Measurements from ENCODE around the gene GORASP1. TPM values are rescaled to one million over a fixed set of nuclear protein-coding genes. Genes with fewer than 3 reads are reported as not detected.

The GORASP1 gene
- total and polyA plus RNA-seq, 2 of the 13 experiments (the other 11 are each of a cell fraction or from before 2014, with no cell fraction given): 36.4 to 39.8 TPM

GRCh38 chr3:39137435-39137936 is 30.1 kb upstream of the GORASP1 start:
- H3K4me1 ChIP-seq (ENCODE audit: insufficient read depth, low read length): no peaks in the 10 kb centered on the region
- ChIA-PET CTCF (ENCODE audit: low intra/inter-chr PET ratio, low total read pairs) (no interaction called here), POLR2A (no interaction called here)
- DNase-seq (ENCODE audit: low spot score) (no peak), FAIRE-seq (no peak), ATAC-seq (no peak)
- peaks cover 4 to 8% of the 10 kb centered on the region in 2 experiments; a peak in 4 of 5 replicates for H3K36me3 ChIP-seq (replicated peaks in 1 of 2; ENCODE audit: control insufficient read depth in 1 of 2, insufficient read depth in 2 of 2, low read length in 2 of 2)
- 0 out of 5 replicates have a peak, but pooled peaks cover 0 to 1% of the 10 kb centered on the region in 2 experiments for H3K27me3 ChIP-seq (ENCODE audit: control insufficient read depth in 1 of 2, insufficient read depth in 2 of 2, low read length in 2 of 2)
- WGBS (ENCODE audit: low lambda C conversion rate): 76% methylated on average over 13 of the region's 18 CpGs
- BruUV-seq (replicated peaks): no TSS peak
- H3K79me2 ChIP-seq (ENCODE audit: insufficient read depth, low read length): no peaks in the 10 kb centered on the region
- no peak overlapping the region for H3K9ac ChIP-seq (ENCODE audit: insufficient read depth, low read depth, low read length)
- H4K20me1 ChIP-seq (ENCODE audit: insufficient read depth, low read length): no peaks in the 10 kb centered on the region
- TF ChIP-seq, protein P1, sequence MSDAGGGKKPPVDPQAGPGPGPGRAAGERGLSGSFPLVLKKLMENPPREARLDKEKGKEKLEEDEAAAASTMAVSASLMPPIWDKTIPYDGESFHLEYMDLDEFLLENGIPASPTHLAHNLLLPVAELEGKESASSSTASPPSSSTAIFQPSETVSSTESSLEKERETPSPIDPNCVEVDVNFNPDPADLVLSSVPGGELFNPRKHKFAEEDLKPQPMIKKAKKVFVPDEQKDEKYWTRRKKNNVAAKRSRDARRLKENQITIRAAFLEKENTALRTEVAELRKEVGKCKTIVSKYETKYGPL (CRISPR knock-in tag; IDR thresholded peaks at IDR 0.05): no peak
- TF ChIP-seq ZNF839 (CRISPR knock-in tag; IDR thresholded peaks at IDR 0.05; ENCODE audit: borderline replicate concordance) (no peak), ZNF773 (CRISPR knock-in tag; IDR thresholded peaks at IDR 0.05; ENCODE audit: borderline replicate concordance) (no peak), ARHGAP35 (CRISPR knock-in tag; IDR thresholded peaks at IDR 0.05; ENCODE audit: borderline replicate concordance) (no peak)
- intact Hi-C loops (cut with micrococcal nuclease; ENCODE audit: unreplicated experiment) (no loop called here), in situ Hi-C loops (cut with HindIII; ENCODE audit: extremely low pct_ligation_motif_present, low pct_unique_long_range_greater_than_20kb) (no loop called here)
- no peak overlapping the region for H3K27ac ChIP-seq (ENCODE audit: extremely low read length, insufficient read depth, low read length)
- no peak overlapping the region for H3K4me3 ChIP-seq (replicated peaks in 1 of 3; ENCODE audit: insufficient read depth in 1 of 3, low read depth in 2 of 3, low read length in 3 of 3)
- no peak overlapping the region for H2AFZ ChIP-seq (ENCODE audit: low read length)
- H3K9me3 ChIP-seq (ENCODE audit: low read length): no peaks in the 10 kb centered on the region
- H3K4me2 ChIP-seq (ENCODE audit: low read depth, low read length): no peak overlapping the region

DNA sequence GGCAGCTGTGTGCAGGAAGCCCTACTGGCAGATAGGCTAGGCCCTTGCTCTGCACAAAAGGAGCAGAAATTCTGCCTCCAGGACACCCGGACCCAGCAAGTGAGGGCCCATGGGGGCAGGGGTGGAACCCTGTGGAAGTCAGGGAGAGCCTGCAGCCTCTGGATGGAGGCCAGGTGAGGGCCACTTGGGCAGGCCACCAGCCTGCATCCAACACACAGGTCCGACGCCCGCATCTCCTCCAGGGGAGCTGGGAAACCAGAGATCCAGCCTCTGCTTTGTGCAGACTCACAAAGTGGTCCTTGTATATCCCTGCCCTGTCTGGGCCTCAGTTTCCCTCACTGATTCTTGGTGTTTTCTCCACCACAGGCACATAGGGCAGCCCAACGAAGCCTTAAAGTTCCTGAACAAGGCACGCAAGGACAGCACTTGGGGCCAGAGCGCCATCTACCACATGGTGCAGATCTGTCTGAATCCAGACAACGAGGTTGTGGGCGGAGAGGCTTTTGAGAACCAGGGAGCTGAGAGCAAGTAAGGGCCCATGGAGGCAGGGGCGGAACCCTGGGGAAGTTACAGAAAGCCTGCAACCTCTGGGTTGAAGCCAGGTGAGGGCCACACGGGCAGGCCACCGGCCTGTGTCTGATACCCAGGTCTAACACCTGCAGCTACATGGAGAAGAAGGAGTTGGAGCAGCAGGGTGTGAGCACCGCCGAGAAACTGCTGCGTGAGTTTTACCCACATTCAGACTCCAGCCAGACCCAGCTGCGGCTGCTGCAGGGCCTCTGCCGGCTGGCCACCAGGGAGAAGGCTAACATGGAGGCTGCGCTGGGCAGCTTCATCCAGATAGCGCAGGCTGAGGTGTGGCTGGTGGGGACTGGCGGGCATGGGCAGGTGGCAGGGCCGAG is 29.4 kb upstream of the GORASP1 start:
- intact Hi-C loops (cut with micrococcal nuclease; ENCODE audit: unreplicated experiment): no loop called here
- Histone ChIP-seq H4K20me1 (ENCODE audit: insufficient read depth, low read length) (no peaks in the 10 kb centered on the region), H3K4me3 (replicated peaks in 1 of 3; ENCODE audit: insufficient read depth in 1 of 3, low read depth in 2 of 3, low read length in 3 of 3) (no peak overlapping the region), H3K9me3 (ENCODE audit: low read length) (no peaks in the 10 kb centered on the region), H3K4me1 (ENCODE audit: insufficient read depth, low read length) (no peaks in the 10 kb centered on the region), H2AFZ (ENCODE audit: low read length) (no peak overlapping the region), H3K36me3 (replicated peaks in 1 of 2; ENCODE audit: control insufficient read depth in 1 of 2, insufficient read depth in 2 of 2, low read length in 2 of 2) (peaks cover 0 to 1% of the 10 kb centered on the region in 2 experiments; a peak in 1 of 5 replicates), H3K27ac (ENCODE audit: extremely low read length, insufficient read depth, low read length) (no peak overlapping the region), H3K27me3 (ENCODE audit: control insufficient read depth in 1 of 2, insufficient read depth in 2 of 2, low read length in 2 of 2) (0 out of 5 replicates have a peak, but pooled peaks cover 0 to 1% of the 10 kb centered on the region in 2 experiments), H3K4me2 (ENCODE audit: low read depth, low read length) (no peak overlapping the region), H3K79me2 (ENCODE audit: insufficient read depth, low read length) (no peaks in the 10 kb centered on the region), H3K9ac (ENCODE audit: insufficient read depth, low read depth, low read length) (no peak overlapping the region)
- CTCF ChIA-PET (ENCODE audit: low intra/inter-chr PET ratio, low total read pairs): no interaction called here
- no peak for DNase-seq (ENCODE audit: low spot score)
- in situ Hi-C loops (cut with HindIII; ENCODE audit: extremely low pct_ligation_motif_present, low pct_unique_long_range_greater_than_20kb): no loop called here
- no peak for FAIRE-seq
- ATAC-seq: no peak
- no TSS peak for BruUV-seq (replicated peaks)
- POLR2A ChIA-PET: no interaction called here
- WGBS (ENCODE audit: low lambda C conversion rate): 73% methylated on average over 9 of the region's 21 CpGs
- TF ChIP-seq, protein P2, sequence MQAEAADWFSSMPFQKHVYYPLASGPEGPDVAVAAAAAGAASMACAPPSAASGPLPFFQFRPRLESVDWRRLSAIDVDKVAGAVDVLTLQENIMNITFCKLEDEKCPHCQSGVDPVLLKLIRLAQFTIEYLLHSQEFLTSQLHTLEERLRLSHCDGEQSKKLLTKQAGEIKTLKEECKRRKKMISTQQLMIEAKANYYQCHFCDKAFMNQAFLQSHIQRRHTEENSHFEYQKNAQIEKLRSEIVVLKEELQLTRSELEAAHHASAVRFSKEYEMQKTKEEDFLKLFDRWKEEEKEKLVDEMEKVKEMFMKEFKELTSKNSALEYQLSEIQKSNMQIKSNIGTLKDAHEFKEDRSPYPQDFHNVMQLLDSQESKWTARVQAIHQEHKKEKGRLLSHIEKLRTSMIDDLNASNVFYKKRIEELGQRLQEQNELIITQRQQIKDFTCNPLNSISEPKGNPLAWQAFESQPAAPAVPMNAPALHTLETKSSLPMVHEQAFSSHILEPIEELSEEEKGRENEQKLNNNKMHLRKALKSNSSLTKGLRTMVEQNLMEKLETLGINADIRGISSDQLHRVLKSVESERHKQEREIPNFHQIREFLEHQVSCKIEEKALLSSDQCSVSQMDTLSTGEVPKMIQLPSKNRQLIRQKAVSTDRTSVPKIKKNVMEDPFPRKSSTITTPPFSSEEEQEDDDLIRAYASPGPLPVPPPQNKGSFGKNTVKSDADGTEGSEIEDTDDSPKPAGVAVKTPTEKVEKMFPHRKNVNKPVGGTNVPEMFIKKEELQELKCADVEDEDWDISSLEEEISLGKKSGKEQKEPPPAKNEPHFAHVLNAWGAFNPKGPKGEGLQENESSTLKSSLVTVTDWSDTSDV (CRISPR knock-in tag; IDR thresholded peaks at IDR 0.05): no peak
- no peak for TF ChIP-seq ZNF766 (CRISPR knock-in tag; IDR thresholded peaks at IDR 0.05; ENCODE audit: borderline replicate concordance)
- TF ChIP-seq, protein P3, sequence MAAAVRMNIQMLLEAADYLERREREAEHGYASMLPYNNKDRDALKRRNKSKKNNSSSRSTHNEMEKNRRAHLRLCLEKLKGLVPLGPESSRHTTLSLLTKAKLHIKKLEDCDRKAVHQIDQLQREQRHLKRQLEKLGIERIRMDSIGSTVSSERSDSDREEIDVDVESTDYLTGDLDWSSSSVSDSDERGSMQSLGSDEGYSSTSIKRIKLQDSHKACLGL (CRISPR knock-in tag; IDR thresholded peaks at IDR 0.05): no peak
- TF ChIP-seq RFX1 (IDR thresholded peaks at IDR 0.05): no peak
- TF ChIP-seq ZNF274 (CRISPR knock-in tag; IDR thresholded peaks at IDR 0.05): no peak
- no peak for TF ChIP-seq SUZ12 (IDR thresholded peaks at IDR 0.05; ENCODE audit: low read depth, low read length)
- no peak for TF ChIP-seq ZNF577 (CRISPR knock-in tag; IDR thresholded peaks at IDR 0.05; ENCODE audit: borderline replicate concordance, low read depth)
- TF ChIP-seq FOSL2 (CRISPR knock-in tag; IDR thresholded peaks at IDR 0.05): no peak
- TF ChIP-seq JUNB (CRISPR knock-in tag; IDR thresholded peaks at IDR 0.05; ENCODE audit: borderline replicate concordance): no peak
- no peak for TF ChIP-seq ZNF567 (CRISPR knock-in tag; IDR thresholded peaks at IDR 0.05; ENCODE audit: borderline replicate concordance)
